CD14-positive monocyte (primary cell): ENCODE results near the gene CMPK2. TPM values are rescaled to one million over a fixed set of nuclear protein-coding genes. Genes with fewer than 3 reads are reported as not detected.

Experiments
- DNase-seq, 3 donors: peaks; one replicate each; pipeline ENCODE4 v3.0.0-alpha.2; 2011 to 2022
- H2AFZ ChIP-seq: 2 replicates; pipeline ENCODE4 v1.6.0; 2012; ENCODE audit warnings: mild to moderate bottlenecking, low read depth, low read length, inconsistent platforms; ENCODE audit not compliant: insufficient read depth, poor library complexity, severe bottlenecking
- H3K27ac ChIP-seq, 2 donors: 1 replicate in 1 of 2; 2 replicates in 1 of 2; pipeline ENCODE4 v1.5.1; 2012 to 2013; ENCODE audit warnings: low read length in 2 of 2, control low read depth in 1 of 2, inconsistent platforms in 1 of 2, low read depth in 1 of 2, mild to moderate bottlenecking in 1 of 2
- H3K27me3 ChIP-seq, 2 donors: one replicate each; pipeline versions ENCODE4 v1.6.0 to v1.6.1; 2011 to 2013; ENCODE audit warnings: low read length in 2 of 2; ENCODE audit not compliant: control insufficient read depth in 2 of 2, insufficient read depth in 2 of 2
- H3K36me3 ChIP-seq, 2 donors: replicated peaks in 1 of 2; 1 replicate in 1 of 2; 2 replicates in 1 of 2; pipeline versions ENCODE4 v1.5.1 to v1.6.1; 2012 to 2013; ENCODE audit warnings: low read length in 2 of 2, control low read depth in 1 of 2, inconsistent platforms in 1 of 2, mild to moderate bottlenecking in 1 of 2; ENCODE audit not compliant: insufficient read depth in 2 of 2, control insufficient read depth in 1 of 2
- H3K4me1 ChIP-seq, 2 donors: 1 replicate in 1 of 2; 2 replicates in 1 of 2; pipeline versions ENCODE4 v1.5.1 to v1.6.1; 2012 to 2013; ENCODE audit warnings: low read length in 2 of 2, control low read depth in 1 of 2, inconsistent platforms in 1 of 2, mild to moderate bottlenecking in 1 of 2, moderate library complexity in 1 of 2; ENCODE audit not compliant: insufficient read depth in 2 of 2, control insufficient read depth in 1 of 2
- H3K4me2 ChIP-seq: replicated peaks from 2 replicates; pipeline ENCODE3; 2012; ENCODE audit warnings: low read length, moderate library complexity, mild to moderate bottlenecking; ENCODE audit not compliant: poor library complexity, severe bottlenecking; ENCODE audit errors: extremely low read depth
- H3K4me3 ChIP-seq, 3 experiments: fragments of 200-600 bp in 1 of 3; sonication (generic) in 1 of 3; replicated peaks in 1 of 3; 1 replicate in 2 of 3; 2 replicates in 1 of 3; pipeline ENCODE4 v1.5.1; 2011 to 2013; ENCODE audit warnings: low read length in 3 of 3, mild to moderate bottlenecking in 3 of 3, control low read depth in 2 of 3, low read depth in 2 of 3, inconsistent platforms in 1 of 3, moderate library complexity in 1 of 3
- H3K79me2 ChIP-seq: 2 replicates; pipeline ENCODE4 v1.6.0; 2012; ENCODE audit warnings: mild to moderate bottlenecking, control low read depth, inconsistent platforms, low read length, moderate library complexity; ENCODE audit not compliant: insufficient read depth
- H3K9ac ChIP-seq: 2 replicates; pipeline ENCODE4 v1.6.0; 2017; ENCODE audit warnings: low read length, mild to moderate bottlenecking; ENCODE audit not compliant: insufficient read depth, poor library complexity, severe bottlenecking
- H3K9me3 ChIP-seq, 2 donors: replicated peaks in 1 of 2; 1 replicate in 1 of 2; 2 replicates in 1 of 2; pipeline versions ENCODE4 v1.5.1 to v1.6.1; 2012 to 2013; ENCODE audit warnings: low read length in 2 of 2, control low read depth in 1 of 2; ENCODE audit not compliant: control insufficient read depth in 1 of 2, insufficient read depth in 1 of 2
- H4K20me1 ChIP-seq: 2 replicates; pipeline ENCODE4 v1.6.0; 2012; ENCODE audit warnings: mild to moderate bottlenecking, low read length, control low read depth, moderate library complexity; ENCODE audit not compliant: insufficient read depth
- H3K27ac Mint-ChIP-seq, 7 donors: one replicate each; pipeline ENCODE4 v1.8.0; 2020; ENCODE audit warnings: mild to moderate bottlenecking in 7 of 7, mixed read lengths in 7 of 7, moderate library complexity in 6 of 7, inconsistent platforms in 2 of 7
- H3K27me3 Mint-ChIP-seq, 3 donors: one replicate each; pipeline ENCODE4 v1.8.0; 2021 to 2022; ENCODE audit warnings: low read depth in 3 of 3, mild to moderate bottlenecking in 3 of 3, mixed read lengths in 3 of 3, moderate library complexity in 3 of 3, inconsistent platforms in 1 of 3
- H3K36me3 Mint-ChIP-seq, 2 donors: one replicate each; pipeline ENCODE4 v1.8.0; 2020; ENCODE audit warnings: mixed read lengths in 2 of 2, inconsistent platforms in 1 of 2, mild to moderate bottlenecking in 1 of 2
- H3K4me1 Mint-ChIP-seq: one replicate; pipeline ENCODE4 v1.8.0; 2020; ENCODE audit warnings: mild to moderate bottlenecking, mixed read lengths
- H3K4me3 Mint-ChIP-seq, 2 donors: one replicate each; pipeline ENCODE4 v1.8.0; 2020; ENCODE audit warnings: mild to moderate bottlenecking in 2 of 2, mixed read lengths in 2 of 2, moderate library complexity in 1 of 2
- H3K9me3 Mint-ChIP-seq, 7 donors: one replicate each; pipeline ENCODE4 v1.8.0; 2020 to 2022; ENCODE audit warnings: mixed read lengths in 7 of 7, mild to moderate bottlenecking in 6 of 7, moderate library complexity in 6 of 7, inconsistent platforms in 2 of 7
- WGBS: methylation state at CpG from one replicate; pipeline ENCODE4 v1.1.5; 2013; ENCODE audit warnings: missing lambda C conversion rate; ENCODE audit not compliant: insufficient coverage; 5-methylcytosine and 5-hydroxymethylcytosine counted together
- intact Hi-C, 2 donors: fragments of 100-400 bp; cut with micrococcal nuclease; formaldehyde crosslinking; loops; one replicate each; pipeline versions ENCODE4 v1.15.0 to v1.15.1; 2023
- polyA plus RNA-seq, 3 donors: library from polyadenylated mRNA; depleted of rRNA in 1 of 3; unstranded in 2 of 3; stranded (reverse) in 1 of 3; fragments of 300-500 nt in 2 of 3; fragments of >200 nt in 1 of 3; fragmentation: Illumina TruSeq in 2 of 3; gene quantifications; 1 replicate in 2 of 3; 2 replicates in 1 of 3; pipeline ENCODE4 v1.2.3, GENCODE V29; 2012 to 2021
- TF ChIP-seq, protein P1 (sequence below): fragments of 200-600 bp; IDR thresholded peaks from one replicate; pipeline ENCODE4 v1.8.0; 2022; ENCODE audit warnings: antibody characterized with exemption, mild to moderate bottlenecking

The CMPK2 gene
- polyA plus RNA-seq, 3 donors = 12.6 to 18.1 (median 17.0) TPM

DNA sequence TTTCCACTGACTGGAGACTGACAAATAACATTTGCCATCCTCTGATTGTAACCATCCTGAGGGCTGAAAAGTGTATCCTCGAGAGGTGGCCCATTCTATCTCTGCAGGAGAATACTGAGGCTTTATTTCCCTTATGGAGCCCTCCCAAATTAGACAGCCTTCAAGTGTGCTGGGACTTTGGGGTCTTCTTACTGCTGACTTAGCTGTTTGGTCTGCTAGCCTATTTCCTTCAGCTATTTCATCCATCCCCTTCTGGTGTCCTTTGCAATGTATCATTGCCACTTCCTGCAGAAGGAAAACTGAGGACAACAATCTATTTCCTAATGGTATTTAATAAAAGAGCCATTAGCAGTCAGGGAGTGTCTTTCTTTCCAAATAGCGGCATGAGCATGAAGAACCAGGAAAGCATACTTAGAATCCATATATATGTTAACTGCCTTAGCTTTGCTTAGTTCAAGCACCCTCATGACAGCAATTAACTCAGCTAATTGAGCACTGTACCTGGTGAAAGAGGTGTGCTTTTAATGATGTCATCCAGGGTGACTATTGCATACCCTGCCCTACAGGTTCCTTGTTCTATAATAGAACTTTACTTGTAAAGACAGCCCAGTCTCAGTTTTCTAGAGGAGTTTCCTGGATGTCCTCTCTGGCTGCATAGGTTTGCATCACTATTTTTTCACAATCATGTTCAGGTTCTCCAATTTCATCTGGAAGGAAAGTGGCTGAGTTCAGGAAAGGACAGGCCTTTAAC, 24.0 kb downstream of the CMPK2 start:
- Histone ChIP-seq H2AFZ (no peak overlapping the region), H3K27me3 (no peaks in the 10 kb centered on the region), H4K20me1 (no peaks in the 10 kb centered on the region), H3K4me1 (no peaks in the 10 kb centered on the region), H3K9me3 (peaks cover 47 to 68% of the 10 kb centered on the region in 2 donors), H3K4me2 (no peak overlapping the region), H3K4me3 (no peak overlapping the region), H3K36me3 (peaks cover 3 to 20% of the 10 kb centered on the region in 2 donors), H3K79me2 (no peaks in the 10 kb centered on the region), H3K27ac (no peak overlapping the region), H3K9ac (no peak overlapping the region)
- Mint-ChIP-seq H3K36me3 (peaks cover 12 to 30% of the 10 kb centered on the region in 2 donors), H3K9me3 (peaks cover 38 to 62% (median 57%) of the 10 kb centered on the region in 7 donors), H3K4me3 (no peak overlapping the region), H3K27ac (no peak overlapping the region), H3K4me1 (no peaks in the 10 kb centered on the region), H3K27me3 (no peaks in the 10 kb centered on the region)
- TF ChIP-seq, protein P1, sequence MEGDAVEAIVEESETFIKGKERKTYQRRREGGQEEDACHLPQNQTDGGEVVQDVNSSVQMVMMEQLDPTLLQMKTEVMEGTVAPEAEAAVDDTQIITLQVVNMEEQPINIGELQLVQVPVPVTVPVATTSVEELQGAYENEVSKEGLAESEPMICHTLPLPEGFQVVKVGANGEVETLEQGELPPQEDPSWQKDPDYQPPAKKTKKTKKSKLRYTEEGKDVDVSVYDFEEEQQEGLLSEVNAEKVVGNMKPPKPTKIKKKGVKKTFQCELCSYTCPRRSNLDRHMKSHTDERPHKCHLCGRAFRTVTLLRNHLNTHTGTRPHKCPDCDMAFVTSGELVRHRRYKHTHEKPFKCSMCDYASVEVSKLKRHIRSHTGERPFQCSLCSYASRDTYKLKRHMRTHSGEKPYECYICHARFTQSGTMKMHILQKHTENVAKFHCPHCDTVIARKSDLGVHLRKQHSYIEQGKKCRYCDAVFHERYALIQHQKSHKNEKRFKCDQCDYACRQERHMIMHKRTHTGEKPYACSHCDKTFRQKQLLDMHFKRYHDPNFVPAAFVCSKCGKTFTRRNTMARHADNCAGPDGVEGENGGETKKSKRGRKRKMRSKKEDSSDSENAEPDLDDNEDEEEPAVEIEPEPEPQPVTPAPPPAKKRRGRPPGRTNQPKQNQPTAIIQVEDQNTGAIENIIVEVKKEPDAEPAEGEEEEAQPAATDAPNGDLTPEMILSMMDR = no peak
- WGBS = 100% methylated on average over 1 of the region's 2 CpGs
- intact Hi-C loops = no loop called here
- DNase-seq = no peak

DNA sequence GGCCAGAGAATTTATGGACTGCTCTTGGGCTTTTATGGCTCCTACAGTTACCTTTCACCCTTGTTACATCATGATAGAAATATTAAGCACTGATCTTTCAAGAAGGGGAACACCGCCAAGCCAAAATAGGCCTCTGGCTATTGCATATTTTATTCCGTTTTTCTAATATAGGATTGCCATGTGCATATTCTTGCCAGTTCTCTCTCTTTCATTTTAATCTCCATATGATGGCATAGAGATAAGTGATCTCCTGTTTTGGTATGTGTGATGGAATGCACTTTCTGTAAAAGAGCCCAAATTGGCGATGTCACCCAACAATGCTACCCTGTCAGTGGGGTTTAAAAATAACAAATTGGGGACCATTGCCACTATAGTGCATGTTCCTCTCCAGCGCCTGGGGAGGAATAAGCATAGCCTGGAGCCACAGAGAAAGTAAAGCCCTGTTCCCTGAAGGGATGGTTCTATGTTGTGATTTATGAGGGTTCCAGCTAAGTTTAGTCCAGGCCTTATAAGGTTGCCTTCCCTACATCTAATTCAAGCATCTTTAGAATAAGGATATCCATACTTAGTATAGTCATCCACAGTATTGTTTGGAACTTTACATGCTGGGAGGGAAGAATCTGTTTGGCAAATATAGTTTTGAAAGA, 26.9 kb downstream of the CMPK2 start:
- intact Hi-C loops = no loop called here
- TF ChIP-seq, protein P1 = no peak

More for the DNA sequence above, 26.9 kb downstream of the CMPK2 start:
- H3K27me3 ChIP-seq = no peaks in the 10 kb centered on the region
- H4K20me1 ChIP-seq = no peaks in the 10 kb centered on the region
- no peaks in the 10 kb centered on the region for H3K27me3 Mint-ChIP-seq
- H3K36me3 ChIP-seq = no peaks in the 10 kb centered on the region
- H3K4me2 ChIP-seq = no peak overlapping the region
- no peaks in the 10 kb centered on the region for H3K79me2 ChIP-seq
- DNase-seq = no peak
- H2AFZ ChIP-seq = no peak overlapping the region
- H3K36me3 Mint-ChIP-seq = peaks cover 0 to 11% of the 10 kb centered on the region in 2 donors
- no peak overlapping the region for H3K27ac Mint-ChIP-seq
- no peak overlapping the region for H3K9ac ChIP-seq
- peaks cover 24 to 44% of the 10 kb centered on the region in 2 donors for H3K9me3 ChIP-seq
- H3K9me3 Mint-ChIP-seq = peaks cover 26 to 48% (median 32%) of the 10 kb centered on the region in 7 donors
- no peaks in the 10 kb centered on the region for H3K4me1 ChIP-seq
- H3K4me3 ChIP-seq = no peak overlapping the region
- no peak overlapping the region for H3K4me3 Mint-ChIP-seq
- 100% methylated on average over 1 of the region's 4 CpGs for WGBS
- no peaks in the 10 kb centered on the region for H3K4me1 Mint-ChIP-seq
- H3K27ac ChIP-seq = no peak overlapping the region
